HG03135 (cell line): Measurements from ENCODE around the gene CTNNA3.

Experiments used
- ATAC-seq: cut with Tn5 transposase; IDR thresholded peaks from one replicate; pipeline ENCODE4 v1.9.1; 2021; ENCODE audit warnings: mild to moderate bottlenecking, moderate library complexity; ENCODE audit not compliant: unreplicated experiment

The CTNNA3 gene

DNA sequence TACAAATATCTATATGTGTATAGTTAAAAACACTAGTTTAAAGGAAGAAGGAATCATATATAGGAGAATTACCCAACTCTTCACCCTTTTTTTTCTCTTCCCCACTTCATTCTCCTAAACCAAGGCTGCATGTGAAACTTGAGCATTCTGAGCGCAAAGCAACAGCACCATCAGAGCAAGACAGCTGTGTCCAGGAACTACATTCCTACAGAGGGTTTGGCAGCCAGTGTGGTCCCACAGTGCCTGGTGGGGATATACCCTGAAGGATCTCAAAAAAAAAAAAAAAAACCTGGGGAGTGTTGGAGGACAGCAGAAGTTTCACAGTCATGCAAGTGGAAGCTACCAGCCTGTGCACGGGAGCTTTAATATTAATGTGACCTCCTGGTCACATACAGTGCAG is 310.4 kb downstream of the CTNNA3 start:
- no peak for ATAC-seq

DNA sequence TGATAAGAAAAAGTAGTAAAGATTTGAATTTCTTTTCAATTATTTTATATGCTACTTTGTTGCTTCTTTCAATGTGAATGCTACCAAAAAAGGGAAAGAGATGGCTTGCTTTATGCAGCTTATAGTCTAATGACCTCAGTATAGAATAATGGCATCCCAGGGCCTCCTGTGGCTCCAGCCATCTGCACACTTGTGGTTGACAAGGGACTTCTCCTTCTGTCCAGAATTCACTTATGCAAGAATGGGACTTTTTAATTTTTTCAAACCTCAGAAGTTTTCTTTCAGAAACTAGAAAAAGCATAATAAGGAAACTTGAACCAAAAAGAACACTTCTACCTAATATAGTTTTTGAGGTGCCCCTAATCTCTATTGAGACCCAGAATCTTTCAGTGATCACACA is 310.9 kb downstream of the CTNNA3 start:
- no peak for ATAC-seq

DNA sequence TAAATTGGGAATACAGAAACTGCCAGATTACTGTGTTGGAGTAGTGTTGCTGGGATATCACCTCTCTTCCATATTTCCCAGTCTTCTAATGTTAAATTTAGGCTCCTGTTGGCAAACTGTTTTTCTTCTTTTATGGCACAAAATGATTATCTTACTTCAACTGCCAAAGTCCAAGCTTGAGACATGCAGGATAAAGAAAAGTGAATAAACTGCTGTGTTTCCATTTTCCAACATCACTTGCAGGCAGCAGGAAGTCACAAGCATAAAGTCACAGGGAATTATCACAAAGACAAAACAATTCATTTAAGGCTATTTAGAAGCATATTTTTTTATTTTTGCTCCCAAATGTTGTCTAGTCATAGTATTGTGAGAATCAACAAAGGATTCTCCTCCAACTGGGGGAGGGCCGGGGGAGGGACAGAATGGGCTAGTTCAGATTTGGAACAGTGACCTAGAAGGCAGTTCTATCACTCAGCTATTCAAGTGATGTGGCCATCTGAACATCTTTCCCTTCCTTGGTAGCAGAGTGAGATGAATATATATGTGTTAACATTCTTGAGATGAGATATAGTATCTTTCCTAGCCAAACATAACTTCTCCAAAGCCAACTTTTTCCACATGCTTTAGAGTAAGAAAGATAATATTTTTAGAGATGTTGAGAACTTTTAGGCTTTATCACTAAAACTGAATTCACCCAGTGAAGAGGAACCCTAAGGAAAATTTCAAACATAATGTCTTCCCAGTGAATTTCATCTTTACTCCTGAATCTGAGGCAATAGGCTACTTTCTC is 364.7 kb downstream of the CTNNA3 start:
- ATAC-seq, result no peak

DNA sequence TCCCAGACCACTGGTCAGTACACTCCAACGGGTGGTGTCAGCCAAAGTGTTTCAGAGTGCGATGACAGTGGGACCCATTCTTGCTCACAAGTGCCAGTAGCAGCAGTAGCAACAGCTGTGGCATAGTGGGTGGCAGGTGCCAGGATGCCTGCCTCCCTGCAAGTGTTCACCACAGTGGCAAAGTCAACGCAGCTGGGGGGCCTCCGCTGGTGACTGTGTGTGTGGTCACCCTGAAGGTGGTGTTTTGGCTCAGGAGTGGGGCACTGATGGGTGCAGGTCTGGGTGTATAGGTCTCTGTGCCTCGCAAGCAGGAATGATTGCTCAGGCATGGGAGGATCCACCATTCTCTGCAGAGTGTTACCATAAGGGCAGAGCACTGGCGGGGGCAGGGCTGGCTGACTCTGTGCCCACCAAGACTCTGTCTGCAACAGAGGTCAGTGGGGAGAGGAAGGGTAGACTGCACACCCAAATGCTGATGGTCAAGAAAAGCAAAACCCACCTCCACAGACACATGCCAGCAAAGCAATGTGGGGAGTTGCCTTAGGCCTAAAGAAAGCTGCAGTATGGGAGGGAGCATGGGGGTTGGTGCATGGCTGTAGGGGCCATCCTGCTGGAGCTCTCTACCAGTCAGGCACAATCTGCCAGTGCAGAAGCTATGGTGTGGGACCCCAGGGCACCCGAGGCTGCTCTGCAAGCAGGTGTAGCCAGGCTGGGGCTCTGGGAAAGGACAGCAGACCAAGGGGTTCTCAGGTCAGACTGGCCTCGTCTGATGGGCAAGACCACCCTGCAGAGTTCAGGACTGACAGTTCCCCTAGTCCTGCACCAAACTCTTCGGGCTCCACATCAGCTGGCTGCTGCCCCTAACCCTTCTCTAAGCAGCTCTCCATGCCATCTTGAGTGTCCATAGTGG is 368.1 kb downstream of the CTNNA3 start:
- ATAC-seq, result no peak

DNA sequence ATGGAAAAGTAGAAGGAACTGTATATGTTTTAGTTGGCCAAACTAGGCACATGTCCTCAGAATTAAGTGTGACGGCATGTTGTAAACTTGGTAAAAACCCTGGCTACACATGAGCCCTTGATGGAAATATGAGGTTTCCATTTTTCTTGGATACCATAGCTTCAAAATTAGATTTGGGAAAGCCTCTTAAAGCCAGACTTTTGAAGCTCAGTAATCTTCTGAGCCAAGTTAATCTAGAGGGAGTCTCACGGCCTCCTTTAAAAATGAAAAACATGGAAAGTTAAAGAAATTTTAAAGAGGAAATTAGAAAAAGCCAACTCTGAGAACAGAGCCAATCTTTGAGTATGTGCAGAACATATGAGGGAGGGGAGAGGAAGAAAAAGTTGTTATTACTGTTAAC is 376.0 kb downstream of the CTNNA3 start:
- no peak for ATAC-seq

DNA sequence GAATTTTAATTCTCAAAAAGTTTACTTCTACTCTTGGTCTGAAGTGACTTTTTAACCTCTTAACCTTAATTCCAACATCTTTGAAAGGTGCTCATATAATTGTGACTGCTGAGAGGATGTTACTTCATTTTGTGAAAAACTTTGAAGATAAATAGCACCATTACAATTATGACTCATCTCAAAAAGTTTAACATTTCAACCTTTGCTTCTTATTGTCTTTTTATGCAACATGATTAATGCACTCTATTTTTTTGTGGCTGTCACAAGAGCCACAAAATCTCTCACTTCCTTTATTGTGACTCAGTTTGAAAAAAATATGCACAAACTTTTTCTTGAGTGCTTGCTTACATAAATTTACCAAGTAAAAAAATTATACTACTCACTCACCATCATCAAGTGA is 387.1 kb downstream of the CTNNA3 start:
- ATAC-seq, result no peak

DNA sequence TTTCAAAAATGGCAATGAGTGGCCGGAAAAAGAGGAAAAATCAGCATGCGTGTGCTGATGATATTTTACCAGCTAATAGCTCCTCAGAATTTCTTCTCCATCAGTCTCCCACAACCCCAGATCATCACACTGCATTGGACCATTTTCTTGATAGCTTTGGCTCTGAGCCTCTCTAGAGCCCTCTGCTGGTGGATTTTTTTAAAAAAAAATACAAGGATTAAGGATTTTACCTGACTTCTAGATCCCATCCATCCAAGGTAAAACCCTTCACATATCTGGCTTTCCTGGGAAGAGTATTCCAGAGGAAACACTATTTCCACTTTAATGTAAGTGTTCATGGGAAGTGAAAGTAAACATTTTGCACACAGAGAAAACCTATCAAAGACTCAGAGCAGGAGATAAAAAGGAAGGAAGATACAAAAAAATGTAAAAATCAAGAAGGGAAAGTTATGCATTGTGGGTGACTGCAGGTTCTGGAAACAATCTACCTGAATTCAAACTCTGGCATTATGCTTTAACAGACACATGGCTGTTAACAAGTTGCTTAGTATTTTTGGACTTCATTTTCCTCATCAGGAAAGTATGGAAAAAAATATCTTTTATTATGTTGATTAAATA is 389.3 kb downstream of the CTNNA3 start:
- no peak for ATAC-seq

DNA sequence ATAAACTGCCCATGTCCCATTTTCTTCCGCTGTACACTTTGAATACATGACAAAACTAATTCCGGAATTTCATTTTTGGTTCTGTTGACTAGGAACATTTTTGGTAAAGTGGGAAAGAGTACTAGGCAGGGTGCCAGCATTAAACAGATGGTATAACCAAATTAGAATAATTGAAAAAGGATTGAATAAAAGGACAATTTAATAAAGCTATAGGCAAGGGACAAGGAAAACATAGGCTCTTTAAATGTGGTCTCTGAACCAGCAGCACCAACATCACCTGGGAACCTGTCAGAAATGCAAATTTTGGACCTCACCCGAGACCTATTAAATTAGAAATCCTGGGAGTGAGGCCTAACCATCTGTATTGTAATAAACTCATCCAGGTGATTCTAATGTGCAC is 393.3 kb downstream of the CTNNA3 start:
- no peak for ATAC-seq

DNA sequence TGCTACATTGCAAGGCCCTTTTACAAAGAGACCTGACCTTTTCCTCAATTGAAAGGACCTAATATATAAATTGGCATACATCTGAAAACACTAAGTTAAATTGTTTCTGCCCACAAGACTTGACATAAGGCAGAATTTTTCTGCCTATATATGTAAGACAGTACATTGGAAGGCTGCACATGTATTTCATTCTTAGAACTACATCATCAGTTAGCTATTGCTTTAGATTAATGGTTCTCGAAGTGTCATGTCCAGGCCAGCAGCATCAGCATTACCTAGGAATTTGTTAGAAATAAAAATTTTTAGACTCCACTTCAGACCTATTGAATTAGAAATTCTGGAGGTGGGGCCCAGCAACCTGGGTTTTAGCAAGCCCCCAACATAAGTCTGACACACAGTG is 396.2 kb downstream of the CTNNA3 start:
- ATAC-seq, result no peak

DNA sequence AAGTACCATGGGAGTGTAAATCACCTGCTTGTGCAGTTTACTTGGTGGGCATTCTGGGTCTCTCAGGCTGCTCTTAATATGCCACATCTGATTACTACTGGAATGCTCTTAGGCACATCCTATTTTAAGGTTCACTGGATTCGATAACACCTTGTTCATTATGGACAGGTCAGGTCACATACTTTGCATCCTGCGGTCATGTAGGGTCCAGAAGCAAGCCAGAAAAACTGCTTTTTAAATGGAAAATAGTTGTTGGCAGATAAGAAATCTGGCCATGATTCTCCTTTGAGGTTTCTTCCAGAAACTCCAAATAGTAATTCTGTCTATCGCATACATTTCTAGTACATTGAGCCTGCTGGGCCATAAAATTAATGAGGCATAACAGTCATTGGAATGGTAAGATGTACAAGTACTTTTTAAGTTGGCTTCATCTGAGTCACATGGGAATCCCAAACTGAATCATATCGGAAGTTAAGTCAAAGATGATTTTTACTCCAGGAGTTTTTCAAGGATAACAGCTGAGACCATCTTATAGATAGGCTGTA is 398.3 kb downstream of the CTNNA3 start:
- ATAC-seq, result no peak

DNA sequence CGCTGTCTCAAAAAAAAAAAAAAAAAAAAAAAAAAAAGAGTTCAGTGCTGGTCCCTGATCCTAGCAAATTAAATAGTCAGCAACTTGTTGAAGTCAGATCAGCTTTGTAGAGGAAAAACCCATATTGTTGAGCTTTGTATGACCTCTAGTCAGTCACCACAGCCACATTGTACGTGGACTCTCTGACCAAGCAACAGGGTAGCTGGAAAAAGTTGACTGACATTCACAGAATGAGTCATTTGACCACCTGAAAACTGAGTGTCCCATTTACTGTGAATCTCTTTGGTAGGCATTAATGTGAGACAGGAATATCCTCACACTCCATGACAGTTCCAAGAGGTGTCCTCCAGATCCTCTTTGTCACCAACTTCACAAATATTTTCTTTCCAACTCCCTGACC is 399.1 kb downstream of the CTNNA3 start:
- ATAC-seq, result no peak

DNA sequence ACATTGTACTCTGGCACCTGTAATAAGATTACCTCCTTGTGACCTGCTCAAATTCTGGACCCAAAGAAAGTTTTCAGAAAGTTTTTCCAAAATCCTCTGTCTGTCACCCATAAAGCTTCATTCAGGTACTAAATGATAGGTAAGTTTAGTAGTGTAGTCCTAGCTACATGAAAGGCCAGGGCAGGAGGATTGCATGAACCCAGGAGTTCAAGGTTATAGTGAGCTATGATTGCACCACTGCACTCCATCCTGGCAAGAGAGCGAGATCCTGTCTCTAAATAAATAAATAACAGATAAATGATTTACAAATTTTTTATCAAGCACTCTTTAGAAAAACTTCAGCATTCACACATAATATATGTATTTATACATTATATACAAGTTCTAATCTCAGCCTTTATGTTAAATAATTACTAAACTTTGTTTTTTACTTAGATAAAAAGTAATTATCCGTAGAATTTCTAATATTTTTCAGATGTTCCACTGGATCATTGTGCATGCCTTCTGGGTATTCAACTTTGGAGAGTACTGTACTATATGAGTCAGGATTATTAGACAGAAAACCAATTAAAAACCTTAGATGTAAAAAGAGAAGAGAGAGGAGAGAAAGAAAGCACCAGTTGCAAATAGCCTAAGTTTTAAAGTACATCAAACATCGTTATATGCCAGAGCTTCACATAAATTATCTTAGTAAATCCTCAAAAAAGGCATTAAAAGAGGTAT is 407.1 kb downstream of the CTNNA3 start:
- ATAC-seq, result no peak

DNA sequence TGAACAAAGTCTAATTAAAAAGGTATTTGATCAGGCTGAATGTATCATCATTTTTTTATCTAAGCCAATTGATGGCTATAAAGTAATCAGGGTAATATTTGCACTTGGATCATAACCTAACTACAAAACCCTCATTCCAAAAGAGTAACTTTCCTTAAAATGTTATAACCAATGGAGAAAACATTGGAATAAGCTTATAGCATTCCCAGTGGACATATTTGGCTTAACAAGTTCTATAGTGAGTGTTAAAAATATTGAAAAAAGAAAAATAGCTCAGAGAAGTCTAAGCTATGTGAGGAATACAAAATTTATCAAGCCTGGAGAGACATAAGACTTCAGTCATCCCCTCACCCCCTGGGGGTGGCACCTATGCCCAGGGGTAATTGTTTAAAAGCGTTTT is 411.4 kb downstream of the CTNNA3 start:
- no peak for ATAC-seq

DNA sequence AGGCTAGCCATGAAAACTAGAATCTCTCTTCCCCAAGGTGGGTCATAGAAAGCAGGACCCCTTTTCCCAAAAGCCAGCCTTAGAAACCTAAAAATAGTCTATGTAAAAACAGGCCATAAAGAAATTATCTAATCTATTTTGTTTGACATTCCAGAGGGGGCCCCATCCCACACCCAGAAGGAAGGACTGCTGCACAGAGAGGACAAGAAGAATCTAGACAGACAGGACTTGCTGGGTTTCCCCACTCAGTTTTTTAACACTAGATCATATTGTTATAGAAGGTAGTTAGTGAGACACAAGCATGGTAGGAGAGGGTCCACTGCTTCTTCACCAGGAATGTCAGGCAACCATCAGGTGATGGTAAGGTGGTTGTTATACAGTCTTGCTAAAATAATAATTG is 413.1 kb downstream of the CTNNA3 start:
- ATAC-seq, result no peak

DNA sequence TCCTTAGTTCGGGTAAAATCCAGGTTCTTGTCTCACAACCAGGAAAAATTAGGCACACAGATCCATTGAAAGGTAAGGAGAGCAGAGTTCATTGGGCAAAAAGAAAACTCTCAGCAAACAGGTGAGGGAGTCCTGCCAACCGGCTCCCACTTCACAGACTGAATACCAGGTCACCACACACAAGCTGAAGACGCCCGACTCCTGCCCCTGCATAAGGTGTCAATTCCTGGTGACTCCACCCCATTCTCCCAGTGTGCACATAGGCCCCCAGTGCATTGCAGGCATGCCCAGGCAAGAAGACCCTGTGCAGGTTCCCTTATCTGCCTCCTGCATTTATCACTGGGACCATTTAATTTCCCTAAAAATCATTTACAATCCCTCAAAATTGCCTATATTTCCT is 415.6 kb downstream of the CTNNA3 start:
- no peak for ATAC-seq

DNA sequence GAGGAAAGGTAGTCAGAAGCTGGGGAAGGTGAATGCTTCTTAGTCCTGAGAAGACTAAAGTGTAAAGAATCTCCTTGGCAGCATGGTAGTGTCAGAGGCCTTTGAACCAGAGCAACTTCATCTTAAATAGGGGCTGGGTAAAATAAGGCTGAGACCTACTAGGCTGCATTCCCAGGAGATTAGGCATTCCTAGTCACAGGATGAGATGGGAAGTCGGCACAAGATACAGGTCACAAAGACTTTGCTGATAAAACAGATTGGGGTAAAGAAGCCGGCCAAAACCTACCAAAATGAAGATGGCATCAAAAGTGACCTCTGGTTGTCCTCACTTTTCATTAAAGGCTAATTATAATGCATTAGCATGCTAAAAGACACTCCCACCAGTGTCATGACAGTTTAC is 418.6 kb downstream of the CTNNA3 start:
- ATAC-seq, result no peak

DNA sequence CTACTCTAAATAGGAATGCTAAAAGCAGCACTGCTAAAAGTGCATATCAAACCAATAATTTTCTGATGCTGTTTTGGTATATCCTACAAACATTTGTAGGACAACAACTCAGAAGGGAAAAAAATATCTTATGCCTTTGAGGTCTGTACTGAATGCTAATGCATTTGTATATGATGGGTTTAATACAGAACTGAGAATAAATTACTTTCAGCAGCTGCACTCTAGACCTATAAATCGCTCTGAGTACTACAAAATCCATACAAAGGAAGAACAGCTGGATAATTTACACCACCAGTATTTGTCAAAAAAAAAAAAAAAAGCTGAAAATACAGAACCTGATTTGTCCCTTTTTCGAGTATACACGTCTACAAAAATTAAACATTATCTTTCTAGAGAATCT is 426.2 kb downstream of the CTNNA3 start:
- ATAC-seq, result no peak

DNA sequence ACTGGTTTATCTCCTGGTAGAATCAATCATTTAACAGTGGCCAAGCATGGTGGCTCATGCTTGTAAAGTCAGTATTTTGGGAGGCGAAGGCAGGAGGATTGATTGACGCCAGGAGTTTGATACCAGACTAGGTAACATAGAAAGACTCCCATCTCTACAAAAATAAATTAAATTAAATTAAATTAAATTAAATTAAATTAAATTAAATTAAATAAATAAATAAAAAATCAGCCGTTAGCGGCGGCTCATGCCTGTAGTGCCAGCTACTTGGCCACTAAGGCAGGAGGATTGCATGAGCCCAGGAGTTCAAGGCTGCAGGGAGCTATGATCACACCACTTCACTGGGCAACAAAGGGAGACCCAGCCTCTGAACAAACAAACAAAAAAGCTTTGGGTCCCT is 427.8 kb downstream of the CTNNA3 start:
- ATAC-seq, result no peak

DNA sequence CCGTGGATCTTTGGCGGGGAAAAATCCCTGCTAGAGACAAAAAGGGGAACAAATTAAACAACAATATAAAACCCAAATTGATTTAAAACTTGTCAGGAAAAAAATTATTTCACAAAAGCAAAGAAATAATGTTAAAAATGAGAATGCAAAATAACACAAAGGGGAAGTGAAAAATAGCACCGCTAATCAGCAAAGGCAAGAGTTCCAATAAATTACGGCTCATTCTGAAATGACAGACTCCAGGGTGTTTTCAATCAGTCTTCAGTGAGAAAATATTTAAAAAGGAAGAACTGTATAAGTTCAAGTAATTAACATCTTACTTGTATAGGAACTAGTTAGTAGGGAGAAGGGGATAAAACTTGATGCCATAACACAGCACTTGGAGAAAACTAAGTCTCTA is 433.3 kb downstream of the CTNNA3 start:
- no peak for ATAC-seq

DNA sequence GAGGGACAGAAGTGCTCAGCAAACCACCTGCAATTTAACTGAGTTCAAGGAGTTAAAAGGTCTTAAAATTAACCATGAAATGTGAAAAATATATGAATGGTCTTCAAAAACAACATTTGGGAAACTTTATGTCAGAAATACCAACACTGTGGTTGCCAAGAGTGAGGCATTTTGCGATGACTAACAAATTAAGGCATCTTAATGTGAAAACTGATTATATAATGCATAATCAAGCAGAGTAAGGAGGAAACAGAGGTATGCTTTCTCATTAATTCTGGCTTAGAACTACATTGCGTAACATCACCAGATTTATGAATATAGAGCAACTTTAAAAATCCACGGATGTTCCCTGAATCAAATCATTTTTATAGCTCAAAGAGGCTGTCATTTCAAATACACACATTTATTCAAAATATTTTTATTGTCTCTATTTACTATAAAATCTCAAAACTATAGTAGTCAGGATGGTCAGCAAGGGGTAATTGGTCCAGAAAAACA is 434.6 kb downstream of the CTNNA3 start:
- ATAC-seq, result no peak
